HG03159 (cell line): ENCODE measurements around the gene RBPMS2.
"Not testable (repeated sequence)": the region's sequence is repeated elsewhere in the genome, so short reads cannot be mapped to it uniquely, and the experiment has no call there.

Experiments used
- ATAC-seq: cut with Tn5 transposase; IDR thresholded peaks from one replicate; pipeline ENCODE4 v1.9.1; 2021; ENCODE audit warnings: mild to moderate bottlenecking, moderate library complexity; ENCODE audit not compliant: unreplicated experiment

The RBPMS2 gene

DNA sequence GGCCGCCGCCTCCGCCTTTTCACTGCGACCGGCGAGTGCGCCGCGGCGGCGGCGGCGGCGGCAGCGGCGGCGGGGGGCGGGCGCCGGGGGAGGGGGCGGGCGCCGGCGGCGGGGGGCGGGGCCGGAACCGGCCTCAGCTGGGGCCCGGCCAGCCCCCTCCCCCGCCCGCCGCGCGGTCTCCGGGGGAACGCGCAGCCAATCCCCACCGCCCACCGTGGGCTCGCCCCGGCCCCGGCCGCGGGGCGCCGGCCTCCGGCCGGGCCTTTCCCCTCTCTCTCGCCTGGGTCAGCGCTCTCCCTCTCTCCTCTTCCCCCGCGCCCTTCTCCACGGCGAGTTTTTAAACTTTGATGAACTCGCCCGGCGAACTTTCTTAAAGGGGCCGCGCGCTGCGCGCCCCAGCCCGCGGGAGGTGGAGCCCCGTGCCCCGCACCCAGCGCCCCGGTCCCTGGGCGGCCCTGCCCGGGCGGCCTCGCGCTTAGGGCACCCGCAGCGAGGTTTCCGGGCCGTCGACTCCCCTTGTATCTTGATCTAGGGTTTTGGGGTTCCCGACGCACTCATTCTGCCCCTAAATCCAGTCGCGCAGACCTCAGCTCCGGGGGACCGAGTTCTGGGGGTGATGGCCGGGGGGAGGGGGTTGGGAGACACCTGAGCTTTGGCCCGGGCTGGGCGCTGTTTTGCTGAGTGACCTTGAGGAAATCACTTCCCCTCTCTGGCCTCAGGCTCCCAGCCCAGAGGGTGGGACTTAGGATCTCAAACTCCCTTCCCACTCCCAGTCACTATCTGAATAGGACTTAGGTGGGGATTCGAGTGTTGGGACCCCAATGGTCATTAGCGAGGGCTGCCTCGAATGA is at the start of gene RBPMS2:
TSS of gene RBPMS2 (minus strand) at position 39 of the 851 bp plus-strand sequence. CDS start 270 bp downstream, outside the sequence.
- no peak for ATAC-seq

DNA sequence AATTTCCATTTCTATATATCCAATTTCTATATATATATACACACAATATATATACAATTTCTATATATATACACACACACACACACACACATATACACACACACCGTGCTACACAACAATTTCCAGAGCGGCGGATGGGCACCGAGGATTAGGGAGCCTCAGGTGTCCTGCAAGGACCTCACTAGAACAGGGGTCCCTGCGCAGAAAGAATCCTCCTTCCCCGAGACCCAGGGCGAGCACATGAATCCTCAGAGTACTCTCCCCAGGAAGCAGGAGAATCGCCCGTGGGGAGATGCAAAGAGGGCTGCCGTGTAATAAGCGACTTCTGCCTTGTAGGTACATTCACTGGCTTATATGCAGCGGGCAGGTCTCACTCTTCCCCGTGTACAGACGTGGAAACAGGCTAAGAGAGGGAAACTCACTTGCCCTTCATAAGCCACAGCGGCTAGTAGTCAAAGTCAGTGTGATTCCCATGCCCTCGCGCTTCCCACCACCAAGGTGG is 49.6 kb upstream of the RBPMS2 start:
- peak; percentile 6 for ATAC-seq

DNA sequence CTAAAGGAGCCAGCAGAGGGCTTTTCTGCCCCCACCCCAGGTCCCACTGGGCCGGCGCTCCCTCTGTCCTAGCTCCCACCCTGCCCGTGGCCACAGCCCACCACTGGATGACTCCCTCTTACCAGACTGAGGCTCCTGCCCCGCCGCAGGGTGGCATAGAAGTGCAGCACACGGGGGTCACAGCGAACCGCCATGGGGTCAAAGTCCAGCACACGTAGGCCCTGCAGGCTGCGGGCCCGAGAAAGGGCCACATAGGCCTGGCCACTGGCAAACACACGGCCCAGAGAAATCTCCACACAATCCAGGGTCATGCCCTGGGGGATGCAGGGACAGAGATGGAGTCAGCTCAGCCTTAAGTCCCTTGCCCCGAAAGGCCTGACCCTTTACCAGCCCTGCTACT is 41.1 kb upstream of the RBPMS2 start:
- no peak for ATAC-seq

DNA sequence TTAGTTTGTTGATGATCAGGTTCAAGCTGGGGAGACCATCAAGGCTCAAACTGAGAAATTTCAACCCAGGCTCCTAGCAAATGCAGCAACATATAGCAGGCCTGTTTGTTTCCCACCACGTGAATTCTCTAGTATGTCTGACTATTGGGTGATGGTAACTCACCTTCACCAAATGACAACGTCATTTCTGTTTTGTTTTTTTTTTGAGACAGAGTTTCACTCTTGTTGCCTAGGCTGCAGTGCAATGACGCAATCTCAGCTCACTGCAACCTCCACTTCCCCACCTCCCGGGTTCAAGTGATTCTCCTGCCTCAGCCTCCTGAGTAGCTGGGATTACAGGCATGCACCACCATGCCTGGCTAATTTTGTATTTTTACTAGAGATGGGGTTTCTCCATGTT is 39.6 kb upstream of the RBPMS2 start:
- ATAC-seq, result not testable (repeated sequence)

DNA sequence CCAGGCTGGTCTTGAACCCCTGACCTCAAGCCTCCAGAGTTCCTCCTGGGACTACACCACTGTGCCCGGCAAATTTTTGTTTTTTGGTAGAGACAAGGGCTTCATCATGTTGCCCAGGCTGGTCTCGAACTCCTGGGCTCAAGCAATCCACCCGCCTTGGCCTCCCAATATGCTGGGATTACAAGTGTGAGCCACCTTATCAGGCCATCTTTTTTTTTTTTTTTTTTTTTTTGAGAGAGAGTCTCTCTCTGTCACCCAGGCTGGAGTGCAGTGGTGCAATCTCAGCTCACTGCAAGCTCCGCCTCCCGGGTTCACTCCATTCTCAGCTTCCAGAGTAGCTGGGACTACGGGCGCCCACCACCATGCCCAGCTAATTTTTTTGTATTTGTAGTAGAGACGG is 38.9 kb upstream of the RBPMS2 start:
- ATAC-seq, result not testable (repeated sequence)

DNA sequence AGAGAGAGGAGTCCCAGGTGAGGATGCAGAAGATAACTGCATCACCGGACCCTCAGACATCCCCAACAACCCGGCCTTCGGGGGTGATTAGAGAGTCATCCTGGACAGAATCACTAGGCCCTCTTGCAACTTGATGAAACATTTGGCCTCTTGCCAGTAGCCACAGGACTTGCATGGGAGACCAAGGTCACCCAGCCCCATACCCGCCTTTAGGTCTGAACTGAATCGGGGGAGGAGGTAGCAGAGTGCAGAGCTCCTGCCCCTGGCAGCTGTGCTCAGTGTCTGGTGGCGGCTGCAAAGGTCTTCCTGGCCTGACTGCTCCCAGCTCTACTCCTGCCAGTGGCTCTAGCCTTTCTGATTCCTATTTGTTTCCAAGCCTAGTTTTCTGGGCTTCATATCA is 37.7 kb upstream of the RBPMS2 start:
- peak; percentile 52 for ATAC-seq

DNA sequence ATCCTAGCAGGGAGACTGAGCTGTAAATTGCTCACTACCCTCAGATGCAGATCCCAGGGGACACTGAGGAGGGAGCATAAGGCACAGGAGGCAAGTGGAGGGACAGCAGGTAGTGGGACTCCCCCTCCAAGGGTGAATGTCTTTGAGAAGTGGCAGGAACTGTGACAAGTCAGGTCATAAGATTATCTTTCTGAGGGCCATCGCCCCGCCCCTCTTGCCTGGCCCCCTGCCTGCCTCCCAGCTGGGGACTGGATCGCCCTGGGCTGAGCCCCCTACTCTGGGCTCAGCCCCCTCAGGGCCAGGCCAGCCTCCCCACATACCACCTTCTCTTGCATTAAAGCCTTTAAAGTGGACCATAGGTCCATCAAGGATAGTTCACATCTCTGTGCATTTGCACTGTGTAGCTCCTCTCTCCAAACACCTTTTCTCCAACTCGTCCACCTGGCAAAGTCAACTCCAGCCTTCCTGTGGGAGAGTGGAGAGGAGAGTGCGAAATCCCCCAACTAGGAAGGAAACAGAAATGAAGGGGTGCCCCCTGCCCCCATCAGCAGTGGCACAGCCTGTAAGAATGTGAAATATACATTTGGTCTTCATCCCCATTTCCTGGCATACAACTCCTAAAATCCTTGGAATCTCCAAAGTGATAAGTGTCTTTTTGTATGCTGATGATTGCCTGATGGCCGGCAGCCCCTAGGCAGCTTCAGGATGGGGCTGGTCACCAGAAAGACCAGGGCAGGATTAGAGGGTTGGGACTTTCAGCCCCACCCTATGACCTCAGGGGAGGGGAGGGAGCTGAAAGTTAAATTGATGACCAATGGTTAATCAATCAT is 35.3 kb upstream of the RBPMS2 start:
- ATAC-seq, result no peak

DNA sequence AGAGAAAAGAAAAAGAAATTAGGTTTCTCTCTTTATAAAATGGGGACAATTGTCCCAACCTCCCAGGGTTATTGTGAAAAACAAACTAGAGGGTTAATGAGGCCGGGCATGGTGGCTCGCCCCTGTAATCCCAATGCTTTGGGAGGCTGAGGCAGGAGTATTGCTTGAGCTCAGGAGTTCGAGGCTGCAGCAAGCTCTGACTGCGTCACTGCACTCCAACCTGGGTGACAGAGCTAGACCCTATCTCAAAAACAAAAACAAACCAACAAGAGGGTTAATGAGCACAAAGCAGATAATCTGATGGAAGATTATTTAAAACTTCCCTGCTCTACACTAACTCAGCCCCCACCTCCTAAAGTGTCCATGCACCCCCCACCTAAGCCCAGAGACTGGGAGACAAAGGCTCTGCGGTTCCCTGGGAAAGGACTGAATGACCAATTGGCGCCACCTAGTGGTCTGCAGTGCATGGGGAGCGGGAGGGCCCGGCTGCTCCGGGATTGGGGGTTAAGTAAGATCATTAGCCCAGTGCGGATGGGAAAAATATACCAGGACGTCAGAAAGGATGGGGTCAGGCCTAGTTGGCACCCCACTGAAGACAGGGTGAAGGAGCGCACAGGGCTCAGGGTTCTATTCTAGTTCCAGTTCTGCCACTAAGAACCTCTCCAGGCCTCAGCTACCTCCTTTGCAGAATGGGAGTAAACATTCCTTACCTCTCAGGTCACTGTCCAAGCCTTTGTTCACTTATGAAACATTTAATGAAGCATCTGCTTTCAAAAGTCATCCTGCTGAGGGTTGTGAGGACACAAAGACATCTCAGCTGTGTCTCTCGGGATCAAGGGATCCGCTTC is 34.5 kb upstream of the RBPMS2 start:
- no peak for ATAC-seq

DNA sequence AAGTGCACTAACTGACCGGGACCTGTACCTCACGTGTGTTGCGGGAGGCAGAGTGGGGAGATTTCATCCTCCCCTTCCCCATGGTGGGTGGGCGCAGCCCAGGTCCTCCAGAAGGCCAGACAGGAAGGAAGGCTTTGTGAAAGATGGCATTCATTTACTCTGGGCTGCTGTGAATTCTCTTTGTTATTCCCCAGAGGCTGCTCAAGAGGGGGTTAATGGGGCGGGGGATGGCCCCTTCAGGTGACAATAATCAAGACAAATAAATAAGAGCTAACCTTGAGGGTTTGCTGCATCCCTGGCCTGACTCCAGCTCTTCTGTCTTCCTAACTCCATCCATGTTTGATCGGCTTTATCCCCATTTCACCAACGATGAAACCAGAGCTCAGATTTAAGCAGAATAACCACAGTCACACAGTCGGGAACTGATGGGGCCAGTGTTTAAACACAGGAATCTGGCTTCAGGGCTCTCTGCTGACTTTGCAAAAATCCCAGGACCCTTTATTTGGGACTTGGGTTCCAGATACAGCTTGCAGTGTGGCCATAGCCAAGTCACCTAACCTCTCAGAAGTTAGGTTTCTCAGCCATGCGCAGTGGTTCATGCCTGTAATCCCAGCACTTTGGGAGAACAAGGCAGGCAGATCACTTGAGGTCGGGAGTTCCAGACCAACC is 33.5 kb upstream of the RBPMS2 start:
- ATAC-seq, result no peak

DNA sequence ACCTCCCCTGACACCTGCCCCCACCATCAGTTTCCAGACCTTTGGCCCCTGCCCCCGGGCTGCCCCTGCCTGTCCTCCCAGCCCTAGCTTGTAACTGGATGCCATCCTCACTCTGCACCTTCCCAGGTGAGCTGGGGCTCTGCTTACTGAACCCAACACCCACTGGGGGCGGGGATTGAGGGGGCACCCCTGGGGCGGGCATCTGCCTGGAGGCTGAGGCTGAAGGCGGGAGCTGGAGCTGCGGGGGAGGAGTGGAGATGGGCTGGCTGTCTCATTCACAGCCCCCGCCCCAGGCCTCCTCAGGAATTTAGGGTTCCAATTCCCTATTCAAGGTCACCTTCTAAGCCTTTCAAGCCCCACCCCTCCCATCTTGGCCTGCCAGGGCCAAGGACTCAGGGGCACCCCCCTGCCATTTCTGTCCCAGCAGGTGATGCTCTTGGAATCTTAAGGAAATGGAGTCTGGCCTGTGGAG is 32.4 kb upstream of the RBPMS2 start:
- ATAC-seq, result no peak

DNA sequence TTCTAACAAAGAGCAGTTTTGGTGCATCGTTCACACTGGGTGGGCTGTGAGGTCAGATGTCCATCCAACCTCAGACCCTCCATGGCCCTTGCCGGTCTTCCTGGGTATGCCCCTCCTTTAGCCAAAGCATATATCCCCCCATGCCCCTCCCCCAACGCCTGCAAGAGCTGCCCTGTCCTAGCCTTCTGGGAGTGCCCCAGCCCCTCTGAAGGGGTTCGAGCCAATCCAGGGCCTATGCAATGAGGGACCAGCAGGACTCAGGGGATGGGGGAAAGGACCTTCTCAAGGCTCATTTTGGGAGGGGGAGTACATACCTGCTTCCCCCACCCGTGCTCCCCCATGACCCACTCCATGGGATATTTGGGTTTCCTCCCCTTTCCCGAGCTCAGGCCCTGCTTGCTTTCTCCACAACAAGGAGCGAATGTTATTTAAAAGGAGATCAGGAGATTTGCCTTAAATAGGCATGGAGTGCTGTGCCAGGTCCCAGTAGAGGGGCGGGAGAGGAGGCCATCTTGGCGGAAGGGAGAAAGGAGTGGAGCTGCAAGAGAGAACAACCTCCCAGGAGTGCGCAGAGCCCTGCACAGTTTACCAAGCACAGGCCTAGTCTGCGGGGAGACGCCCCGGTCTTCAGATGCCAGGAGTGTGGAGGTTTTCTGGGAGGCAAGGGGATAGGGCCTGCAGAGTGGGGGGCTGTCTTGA is 31.8 kb upstream of the RBPMS2 start:
- no peak for ATAC-seq

DNA sequence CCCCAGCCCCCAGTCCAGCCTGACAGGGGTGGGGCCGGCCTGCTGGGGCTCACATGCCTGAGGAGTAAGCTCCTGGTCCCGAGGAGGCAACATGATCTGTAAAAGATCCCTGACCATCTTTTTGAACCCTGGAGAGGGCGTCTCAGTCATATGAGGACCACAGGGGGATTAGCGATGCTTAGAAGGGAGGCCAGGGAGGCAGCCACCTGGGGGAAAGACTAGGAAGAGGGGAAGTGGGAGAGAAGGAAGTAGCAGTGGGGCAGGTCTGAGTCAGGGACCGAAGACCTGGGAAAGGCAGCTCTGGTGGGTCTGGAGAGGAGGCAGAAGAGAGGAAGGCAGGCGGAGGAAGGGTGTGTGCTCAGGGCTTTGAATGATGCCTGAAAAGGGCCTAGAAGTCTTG is 31.1 kb upstream of the RBPMS2 start:
- no peak for ATAC-seq

DNA sequence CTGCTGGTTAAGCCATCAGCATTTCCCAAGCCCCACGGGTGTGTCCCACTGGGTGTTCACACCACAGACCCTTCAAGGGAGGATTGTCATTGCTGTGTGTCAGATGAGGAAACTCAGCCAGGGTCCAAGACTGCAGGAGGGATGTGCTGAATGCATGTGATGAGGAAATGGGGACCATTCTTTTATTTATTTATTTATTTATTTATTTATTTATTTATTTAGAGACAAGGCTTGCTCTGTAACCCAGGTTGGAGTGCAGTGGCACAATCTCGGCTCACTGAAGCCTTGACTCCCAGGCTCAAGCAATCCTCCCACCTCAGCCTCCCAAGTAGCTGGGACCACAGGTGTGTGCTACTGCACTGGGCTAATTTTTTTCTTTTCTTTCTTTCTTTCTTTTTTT is 29.2 kb upstream of the RBPMS2 start:
- no peak for ATAC-seq

DNA sequence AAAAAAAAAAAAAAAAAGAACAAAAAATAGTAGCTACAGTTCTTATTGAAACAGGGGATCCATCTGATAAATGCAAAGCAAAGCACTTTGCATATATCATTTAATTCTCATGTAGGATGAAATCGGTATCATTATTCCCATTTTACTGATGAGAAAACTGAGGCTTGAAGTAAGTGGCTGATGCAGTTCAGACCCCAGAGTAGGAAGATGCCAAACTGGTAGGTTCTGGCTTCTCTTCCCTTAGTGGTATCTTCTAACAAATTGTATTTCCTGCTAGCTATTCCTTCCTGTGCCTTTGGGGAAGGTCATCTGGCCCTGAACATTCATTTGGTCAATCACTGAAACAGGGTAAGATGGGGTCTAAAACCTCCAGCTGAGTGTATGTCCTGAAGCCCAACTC is 28.1 kb upstream of the RBPMS2 start:
- no peak for ATAC-seq

DNA sequence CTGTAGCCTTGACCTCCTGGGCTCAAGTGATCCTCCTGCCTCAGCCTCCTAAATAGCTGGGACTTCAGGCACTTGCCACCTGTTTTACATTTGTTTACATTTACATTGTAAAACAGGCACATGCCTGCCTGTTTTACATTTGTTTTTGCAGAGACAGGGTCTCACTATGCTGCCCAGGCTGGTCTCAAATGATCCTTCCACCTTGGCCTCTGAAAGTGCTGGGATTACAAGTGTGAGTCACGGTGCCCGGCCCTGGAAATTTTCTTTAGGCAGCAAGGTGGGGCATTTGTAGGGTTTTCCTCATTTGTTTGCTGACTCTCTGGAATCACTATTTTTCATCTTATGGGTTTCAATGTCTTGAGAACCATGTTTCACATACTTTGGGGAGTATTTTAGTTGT is 25.1 kb upstream of the RBPMS2 start:
- no peak for ATAC-seq

DNA sequence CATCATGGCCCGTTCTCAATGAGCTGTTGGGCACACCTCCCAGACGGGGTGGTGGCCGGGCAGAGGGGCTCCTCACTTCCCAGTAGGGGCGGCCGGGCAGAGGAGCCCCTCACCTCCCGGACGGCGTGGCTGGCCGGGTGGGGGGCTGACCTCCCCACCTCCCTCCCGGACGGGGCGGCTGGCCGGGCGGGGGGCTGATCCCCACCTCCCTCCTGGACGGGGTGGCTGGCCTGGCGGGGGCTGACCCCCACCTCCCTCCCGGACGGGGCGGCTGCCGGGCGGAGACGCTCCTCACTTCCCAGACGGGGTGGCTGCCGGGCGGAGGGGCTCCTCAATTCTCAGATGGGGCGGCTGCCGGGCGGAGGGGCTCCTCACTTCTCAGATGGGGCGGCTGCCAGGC is 23.5 kb upstream of the RBPMS2 start:
- ATAC-seq, result not testable (repeated sequence)

DNA sequence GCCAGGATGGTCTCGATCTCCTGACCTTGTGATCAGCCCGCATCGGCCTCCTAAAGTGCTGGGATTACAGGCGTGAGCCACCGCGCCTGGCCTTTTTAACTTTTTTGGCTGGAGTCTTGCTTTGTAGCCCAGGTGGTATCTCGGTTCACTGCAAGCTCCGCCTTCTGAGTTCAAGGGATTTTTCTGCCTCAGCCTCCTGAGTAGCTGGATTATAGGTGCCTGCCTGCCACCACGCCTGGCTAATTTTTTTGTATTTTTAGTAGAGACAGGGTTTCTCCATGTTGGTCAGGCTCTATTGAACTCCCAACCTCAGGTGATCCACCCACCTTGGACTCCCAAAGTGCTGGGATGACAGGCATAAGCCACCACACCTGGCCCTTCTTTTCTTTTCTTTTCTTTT is 20.5 kb upstream of the RBPMS2 start:
- not testable (repeated sequence) for ATAC-seq

DNA sequence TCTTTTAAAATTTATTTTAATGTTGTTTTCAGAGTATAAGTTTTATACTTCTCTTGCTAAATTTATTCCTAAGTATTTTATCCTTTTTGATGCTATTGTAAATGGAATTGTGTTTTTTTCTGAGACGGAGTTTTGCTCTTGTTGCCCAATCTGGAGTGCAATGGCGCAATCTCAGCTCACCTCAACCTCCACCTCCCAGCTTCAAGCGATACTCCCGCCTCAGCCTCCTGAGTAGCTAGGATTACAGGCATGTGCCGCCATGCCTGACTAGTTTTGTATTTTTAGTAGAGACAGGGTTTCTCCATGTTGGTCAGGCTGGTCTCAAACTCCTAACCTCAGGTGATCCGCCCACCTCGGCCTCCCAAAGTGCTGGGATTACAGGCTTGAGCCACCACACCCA is 19.9 kb upstream of the RBPMS2 start:
- not testable (repeated sequence) for ATAC-seq

DNA sequence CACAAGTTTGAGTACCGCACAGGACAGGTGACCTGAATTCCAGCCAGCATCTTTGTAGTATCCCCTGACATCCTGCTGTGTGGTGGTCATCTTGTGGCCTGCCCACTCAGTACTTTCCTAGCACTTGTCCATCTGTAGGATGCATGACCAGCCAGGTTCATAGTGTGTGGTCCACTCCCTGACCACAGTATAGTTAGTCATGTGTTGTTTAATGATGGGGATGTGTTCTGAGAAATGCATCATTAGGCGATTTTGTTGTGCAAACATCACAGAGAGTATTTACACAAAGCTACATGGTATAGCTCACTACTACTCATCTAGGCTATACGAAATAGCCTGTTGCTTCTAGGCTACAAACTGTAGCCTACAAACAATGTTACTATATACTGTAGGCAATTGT is 16.9 kb upstream of the RBPMS2 start:
- ATAC-seq, result no peak

DNA sequence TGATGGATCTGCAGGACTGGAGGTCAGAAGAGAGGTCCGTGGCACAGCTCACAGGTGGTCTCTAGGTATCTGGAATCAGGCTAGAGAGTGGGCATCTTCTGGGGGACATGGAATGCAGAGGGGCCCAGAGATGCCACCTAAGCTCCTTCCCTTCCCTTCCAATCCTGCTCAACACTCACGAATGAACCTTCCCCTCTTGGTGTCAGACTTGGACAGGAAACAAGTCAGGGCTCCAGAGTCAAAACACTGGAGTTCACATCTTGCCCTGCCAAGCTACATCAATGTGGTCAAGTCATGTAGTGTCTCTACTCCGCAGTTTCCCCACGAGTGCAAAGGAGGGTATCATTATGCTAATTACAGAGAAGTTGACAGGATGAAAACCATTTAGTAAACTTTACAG is 16.0 kb upstream of the RBPMS2 start:
- no peak for ATAC-seq
